Muscle of arm (tissue), 12 donors: Measurements from ENCODE around the gene GSS. TPM values are rescaled to one million over a fixed set of nuclear protein-coding genes. Genes with fewer than 3 reads are reported as not detected.

Experiments
- DNase-seq: peaks from one replicate; pipeline ENCODE4 v3.0.0-alpha.2; 2013
- polyA plus RNA-seq, 12 donors: library from polyadenylated mRNA; unstranded; fragments of 120-200 nt; gene quantifications; one replicate each; pipeline ENCODE4 v1.2.1, GENCODE V29; 2013; ENCODE audit not compliant: insufficient read length in 12 of 12

GSS gene
- polyA plus RNA-seq, 12 donors: 22.6 to 38.8 (median 28.8) TPM; not detected in 1

DNA sequence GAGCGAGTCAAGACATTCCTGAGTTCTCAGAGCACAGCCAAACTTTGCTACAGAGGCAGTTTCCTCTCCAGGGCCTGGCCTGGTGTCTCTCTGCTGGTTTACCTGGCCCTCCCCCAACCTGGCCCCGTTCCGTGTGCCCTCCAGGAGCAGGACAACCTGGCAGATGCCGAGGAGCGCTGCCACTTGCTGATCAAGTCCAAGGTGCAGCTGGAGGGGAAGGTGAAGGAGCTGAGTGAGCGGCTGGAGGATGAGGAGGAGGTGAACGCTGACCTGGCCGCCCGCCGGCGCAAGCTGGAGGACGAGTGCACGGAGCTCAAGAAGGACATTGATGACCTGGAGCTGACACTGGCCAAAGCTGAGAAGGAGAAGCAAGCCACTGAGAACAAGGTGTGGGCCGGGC is 39.6 kb upstream of the GSS start:
- DNase-seq: no peak

DNA sequence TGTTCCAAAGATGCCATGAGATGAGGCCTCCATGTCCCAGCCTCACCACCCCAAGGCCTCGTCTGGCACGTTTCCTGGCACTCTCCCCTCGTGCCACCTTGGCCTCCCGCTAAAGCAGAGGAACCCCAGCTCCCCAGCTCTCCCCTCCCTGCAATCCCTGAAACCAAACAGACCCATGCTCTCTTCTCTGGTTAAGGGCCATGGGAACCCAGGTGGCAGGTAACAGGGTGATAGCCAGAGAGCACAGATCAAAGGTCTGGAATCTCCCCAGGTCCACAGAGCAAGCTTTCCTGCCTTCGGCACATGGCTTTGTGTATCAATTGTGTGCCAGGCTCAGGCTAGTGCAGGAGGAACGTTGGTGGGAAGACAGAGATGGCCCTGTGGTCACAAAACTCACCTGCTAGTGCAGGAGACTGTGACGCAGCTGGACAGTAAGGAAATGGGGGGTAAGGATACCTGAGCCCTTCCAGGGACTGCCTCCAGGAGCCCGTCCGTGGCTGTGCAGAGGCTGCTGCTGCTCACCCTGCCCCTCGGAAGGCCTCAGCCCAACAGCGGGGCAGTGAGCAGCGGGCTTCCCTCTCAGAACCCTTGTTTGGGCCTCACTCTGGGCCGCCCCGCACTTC is 39.0 kb upstream of the GSS start:
- DNase-seq: no peak

DNA sequence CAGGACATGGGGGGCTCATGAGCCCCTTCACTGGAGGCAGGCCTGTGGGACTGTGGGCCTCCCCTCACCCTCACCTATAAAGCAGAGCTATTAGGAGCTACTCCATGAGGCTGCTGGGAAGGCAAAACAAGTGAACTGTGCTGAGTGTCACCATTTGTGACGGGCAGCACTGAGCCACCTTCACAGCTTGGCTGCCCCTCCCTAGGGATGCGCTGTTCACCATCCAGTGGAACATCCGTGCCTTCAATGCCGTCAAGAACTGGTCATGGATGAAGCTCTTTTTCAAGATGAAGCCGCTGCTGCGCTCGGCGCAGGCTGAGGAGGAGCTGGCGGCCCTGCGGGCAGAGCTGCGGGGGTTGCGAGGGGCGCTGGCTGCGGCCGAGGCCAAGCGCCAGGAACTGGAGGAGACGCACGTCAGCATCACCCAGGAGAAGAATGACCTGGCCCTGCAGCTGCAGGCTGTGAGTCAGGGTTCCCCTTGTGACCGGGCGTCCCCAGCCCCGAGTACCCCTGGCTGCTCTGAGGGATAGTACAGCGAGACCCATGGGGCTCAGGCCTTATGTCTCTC is 38.4 kb upstream of the GSS start:
- DNase-seq: no peak

DNA sequence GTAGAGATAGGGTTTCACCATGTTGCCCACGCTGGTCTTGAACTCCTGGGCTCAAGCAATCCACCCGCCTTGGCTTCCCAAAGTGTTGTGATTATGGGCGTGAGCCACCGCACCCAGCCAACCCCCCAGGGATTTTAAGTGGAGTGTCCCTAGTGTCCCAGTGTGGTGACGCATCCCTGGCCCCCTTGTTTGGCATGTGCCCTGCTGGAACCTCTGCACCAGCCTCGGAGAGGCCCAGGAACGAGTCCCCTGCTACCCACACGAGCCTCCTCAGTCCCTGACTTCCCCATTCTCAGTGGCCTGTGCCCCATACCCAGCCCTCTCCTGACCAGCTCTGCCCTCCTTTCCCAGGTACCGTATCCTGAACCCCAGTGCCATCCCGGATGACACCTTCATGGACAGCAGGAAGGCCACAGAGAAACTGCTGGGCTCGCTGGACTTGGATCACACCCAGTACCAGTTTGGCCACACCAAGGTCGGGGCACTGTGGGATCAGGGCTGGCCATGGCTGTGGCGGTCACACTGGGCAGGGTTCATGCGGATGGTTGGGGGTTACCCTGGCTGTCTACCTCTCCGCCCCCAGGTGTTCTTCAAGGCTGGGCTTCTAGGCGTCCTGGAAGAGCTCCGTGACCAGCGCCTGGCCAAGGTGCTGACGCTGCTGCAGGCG is 37.3 kb upstream of the GSS start:
- DNase-seq: no peak

DNA sequence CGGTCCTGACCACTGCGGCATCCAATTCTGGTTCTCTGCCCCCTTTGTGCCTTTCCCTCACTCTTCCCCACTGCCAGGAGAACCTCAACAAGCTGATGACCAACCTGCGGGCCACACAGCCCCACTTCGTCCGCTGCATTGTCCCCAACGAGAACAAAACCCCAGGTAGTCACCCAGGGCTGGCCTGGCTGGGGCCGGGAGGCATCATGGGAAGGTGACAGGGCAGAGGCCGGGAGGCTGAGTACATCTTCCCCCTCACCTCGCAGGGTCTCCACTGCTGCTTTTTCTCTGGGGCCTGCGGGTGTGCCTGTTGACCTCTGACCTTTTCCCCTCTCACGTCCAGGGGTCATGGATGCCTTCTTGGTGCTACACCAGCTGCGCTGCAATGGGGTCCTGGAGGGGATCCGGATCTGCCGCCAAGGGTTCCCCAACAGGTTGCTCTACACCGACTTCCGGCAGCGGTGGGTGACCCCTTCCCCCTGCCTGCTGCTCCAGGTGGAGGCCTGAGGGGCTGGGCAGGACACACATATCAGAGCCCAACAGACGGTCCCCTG is 35.1 kb upstream of the GSS start:
- no peak for DNase-seq

DNA sequence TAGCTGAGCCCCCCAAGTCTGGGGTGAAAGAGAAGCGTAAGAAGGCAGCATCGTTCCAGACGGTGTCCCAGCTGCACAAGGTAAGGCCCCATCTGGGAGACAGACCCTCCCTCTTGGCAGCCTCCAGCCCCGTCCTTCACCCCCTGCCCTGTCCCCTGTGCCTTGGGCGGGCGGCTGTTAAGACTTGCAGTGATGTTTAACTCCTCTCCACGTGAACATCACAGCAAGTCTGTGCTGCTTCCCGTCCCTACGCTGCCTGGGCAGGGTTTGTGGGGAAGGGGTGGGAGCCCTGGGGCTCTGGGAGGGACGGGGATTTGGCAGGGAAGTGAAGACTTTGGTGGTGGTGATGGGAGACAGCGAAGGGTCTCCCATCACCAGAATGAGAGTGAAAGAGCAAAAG is 34.6 kb upstream of the GSS start:
- DNase-seq: no peak

DNA sequence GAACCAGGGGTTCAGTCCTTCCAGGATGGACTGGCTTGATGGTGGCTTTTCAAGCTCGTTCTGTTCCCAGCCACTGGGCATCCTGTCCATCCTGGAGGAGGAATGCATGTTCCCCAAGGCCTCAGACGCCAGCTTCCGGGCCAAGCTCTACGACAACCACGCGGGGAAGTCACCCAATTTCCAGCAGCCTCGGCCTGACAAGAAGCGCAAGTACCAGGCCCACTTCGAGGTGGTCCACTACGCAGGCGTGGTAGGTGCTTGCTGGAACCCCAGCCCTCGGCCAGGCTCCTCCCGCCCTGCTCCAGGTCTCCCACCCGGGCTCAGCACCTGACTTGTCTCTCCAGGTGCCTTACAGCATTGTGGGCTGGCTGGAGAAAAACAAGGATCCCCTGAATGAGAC is 34.1 kb upstream of the GSS start:
- DNase-seq: no peak

DNA sequence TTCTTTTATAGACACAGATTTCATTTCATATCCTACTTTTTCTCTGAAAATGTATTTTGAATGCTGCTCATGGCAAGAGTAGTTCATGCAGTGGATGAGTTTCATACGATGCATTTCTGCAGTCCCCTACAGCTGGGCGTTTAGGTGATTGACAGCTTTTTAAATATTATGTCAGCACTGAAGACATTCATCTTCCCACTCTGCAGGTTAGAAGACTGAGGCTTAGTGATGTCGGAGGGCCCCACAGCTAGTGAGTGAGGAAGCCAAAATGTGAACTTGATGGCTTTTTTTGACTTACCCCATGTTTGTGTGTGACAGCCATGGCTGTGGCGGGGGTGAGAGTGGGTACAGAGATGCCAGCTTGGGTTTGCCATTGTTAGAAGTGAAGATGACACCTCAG is 33.5 kb upstream of the GSS start:
- DNase-seq: no peak

DNA sequence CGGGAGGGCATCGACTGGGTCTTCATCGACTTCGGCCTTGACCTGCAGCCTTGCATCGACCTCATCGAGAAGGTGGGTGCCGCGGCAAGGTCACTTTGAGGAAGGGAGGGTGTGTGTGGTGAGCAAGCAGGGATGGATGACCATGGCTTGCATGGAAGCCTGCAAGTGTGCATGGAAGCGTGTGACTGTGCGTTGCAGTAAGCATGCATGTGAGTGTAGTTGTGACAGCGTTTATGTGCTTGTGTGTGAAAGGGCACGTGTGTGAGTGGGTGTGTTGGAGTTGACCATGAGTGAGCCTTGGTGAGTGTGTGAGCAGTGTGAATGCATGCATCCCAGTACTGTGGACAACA is 32.6 kb upstream of the GSS start:
- DNase-seq: no peak

DNA sequence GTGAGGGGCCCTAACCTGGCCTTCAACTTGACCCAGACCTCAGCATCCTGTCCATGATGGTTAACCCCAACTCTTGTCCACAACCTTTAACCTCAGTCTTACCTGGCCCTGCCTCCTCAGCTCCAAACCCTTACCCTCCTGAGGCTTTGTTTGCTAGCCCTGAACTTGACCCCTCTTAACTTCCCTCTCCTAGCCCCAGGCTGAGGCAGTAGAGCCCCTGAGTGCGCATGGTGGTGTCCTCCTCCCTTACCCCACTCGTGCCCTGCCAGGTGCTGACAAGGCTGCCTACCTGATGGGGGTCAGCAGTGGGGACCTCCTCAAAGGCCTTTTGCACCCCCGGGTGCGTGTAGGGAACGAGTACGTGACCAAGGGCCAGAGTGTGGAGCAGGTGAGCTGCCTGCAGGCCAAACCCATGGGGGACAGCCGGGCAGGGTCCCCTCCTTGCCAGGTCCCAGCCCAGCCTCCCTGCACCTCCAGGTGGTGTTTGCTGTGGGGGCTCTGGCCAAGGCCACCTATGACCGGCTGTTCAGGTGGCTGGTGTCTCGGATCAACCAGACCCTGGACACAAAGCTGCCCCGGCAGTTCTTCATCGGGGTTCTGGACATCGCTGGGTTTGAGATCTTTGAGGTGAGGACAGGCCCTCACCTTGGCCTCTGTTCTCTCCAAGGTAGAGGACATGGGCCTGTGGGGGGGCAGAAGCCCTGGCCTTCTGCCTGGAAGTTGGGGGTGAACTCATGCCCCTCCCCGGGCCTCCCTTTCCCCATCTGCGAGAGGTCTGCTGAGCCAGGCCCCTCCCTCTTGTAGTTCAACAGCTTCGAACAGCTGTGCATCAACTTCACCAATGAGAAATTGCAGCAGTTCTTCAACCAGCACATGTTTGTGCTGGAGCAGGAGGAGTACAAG is 31.9 kb upstream of the GSS start:
- no peak for DNase-seq

DNA sequence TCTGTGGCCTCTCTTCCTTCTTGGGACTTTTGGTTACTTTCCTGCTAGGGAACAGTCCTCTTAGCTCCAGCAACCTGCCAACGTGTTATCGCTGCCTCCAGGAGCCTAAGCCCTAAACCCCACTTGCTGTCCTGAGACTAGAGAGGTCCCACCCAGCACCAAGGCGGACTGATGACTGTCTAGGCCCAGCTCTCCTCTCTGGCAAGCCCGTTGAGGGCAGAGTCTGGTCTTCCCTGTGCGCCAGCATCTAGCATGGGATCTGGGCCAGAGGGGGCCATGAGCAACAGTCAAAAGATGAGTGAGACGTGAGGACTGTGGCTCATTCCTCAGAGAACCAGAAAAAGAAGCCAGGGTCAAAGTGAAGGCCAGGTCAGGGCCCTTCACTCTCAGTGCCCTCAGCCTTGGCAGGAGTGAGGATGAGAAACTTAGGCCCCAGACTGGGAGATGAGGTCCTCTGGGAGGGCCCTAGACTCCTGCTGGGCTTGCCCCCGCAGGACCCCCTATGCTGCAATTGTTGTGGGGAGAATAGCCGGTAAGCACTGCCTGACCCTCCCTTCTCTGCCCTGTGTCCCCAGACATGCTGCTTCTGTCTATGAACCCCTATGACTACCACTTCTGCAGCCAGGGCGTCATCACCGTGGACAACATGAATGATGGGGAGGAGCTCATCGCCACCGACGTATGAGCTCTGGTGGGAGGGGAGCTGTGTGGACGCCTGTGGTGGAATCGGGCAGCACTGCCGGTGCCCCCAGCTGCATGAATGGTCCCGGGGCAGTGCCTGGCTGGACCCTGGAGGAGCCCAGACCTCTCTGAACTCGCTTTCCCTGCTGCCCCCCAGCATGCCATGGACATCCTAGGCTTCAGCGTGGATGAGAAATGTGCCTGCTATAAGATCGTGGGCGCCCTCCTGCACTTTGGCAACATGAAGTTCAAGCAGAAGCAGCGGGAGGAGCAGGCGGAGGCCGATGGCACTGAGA is 31.0 kb upstream of the GSS start:
- DNase-seq: no peak

DNA sequence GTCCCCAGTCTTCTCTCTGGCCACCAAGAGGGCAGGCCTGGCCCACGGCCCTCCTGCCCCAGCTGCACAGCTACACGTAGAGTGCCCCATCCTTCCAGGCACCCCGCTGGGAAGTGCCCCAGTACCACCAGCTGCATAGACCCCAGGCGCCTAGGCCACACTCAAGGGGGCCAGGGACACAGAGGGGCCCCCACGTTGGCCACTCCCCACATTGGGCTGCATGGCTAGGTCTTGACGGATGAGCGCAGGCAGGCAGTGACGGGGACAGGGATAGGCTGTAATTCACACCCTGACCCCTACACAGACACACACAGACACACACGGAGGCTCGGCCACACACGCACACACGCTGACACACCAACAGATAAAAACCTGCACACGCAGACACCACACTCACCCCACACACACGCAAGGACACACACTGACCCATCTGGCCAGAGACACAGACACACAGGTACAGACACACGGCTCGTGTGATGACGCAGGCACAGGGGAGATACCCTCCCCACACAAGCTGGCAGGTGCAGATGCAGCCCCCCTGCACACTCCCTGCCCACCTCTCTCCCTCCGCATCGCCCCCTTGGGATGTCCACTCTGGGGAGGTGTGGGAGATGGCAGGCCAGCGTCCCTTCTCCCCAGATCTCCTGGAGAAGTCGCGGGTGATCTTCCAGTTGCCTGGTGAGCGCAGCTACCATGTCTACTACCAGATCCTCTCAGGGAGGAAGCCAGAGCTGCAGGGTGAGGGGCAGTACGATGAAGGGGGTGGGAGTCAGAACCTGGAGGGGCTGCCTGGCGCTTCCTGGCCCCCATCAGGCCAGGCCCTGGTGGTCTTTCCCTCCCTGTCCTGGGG is 30.1 kb upstream of the GSS start:
- no peak for DNase-seq

DNA sequence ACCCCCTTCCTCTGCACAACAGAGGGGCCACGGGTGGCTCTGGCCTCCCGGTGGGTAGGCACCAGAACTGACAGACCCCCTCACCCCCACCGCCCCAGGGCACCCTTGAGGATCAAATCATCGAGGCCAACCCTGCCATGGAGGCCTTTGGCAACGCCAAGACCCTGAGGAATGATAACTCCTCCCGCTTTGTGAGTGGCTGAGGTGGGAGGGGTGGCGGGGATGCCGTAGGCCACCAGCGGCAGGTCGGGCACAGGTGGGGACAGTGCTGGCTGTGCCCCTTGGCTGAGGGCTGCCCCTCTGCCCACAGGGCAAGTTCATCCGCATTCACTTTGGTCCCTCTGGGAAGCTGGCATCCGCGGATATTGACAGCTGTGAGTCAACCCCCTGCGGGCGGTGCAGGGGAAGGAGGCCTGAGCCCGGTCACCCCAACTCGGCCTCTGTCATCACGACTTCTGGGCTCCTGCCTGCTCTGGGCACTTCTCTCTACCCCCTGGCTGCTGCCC is 29.2 kb upstream of the GSS start:
- DNase-seq: no peak

DNA sequence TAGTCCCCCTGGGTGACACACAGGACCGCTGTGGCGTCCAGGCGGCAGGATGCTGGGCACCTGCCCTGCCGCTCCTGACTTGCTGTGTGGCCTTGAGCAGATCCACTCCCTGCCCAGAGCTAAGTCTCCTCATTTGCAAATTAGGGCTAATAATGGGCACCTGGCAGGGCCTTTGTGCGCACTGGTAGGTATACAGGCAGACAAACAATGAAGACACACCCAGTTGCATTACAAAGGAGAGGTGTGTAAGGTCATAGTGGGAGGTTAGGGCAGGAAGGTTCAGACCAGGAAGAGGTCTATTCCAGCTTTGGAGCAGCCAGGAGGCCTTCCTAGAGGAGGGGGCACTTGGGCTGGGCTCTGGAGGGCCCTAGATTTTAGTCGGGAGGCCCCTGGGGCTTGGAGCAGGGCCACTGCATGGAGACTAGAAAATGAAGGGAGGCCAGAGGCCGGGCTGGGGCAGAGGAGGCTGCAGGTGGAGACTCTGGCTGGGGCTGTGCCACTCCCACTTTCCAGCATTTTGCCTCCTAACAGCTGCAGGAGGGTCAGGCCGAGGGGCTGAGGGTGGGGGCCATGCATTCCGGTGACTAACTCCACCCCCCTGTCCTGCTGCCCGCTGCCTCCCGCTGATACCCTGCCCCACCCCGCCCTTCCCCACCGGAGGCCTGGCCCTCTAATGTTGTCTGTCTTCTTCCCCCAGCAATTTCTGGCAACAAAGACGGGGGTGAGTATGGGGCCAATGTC is 28.6 kb upstream of the GSS start:
- DNase-seq: no peak

DNA sequence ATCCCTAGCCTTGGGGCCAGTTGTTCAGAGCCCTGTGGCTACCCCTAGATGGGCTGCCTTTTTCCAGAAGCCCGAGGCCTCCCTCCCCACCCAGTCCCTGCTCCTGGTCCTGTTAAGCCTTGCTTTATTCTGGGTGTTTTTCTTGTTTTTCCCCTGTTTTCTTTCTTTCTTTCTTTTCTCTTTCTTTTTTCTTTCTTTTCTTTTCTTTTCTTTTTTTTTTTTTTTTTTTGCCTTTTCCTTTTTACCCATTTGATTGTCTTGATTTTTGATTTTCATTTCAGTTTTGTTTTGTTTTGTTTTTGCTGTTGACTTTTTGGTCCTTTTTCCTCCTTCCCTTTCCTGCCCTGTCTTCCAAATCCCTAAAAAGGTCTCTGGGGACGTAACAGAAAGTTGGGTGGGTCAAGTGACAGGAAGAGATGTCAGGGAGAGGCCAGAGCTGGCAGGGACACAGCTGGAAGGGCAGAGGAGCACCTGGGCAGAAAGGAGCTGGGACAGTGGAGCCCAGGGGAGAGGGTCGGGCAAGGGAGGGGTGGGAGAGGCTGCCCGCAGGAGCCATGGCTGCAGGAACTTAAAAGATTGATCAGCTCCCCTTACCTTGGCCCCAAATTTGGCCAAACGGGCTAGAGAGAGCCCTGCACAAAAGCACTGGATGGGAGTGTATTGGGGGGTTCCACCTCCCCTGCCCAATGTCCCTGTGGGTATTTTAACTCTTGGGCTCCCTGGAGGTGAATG is 27.6 kb upstream of the GSS start:
- DNase-seq: no peak

DNA sequence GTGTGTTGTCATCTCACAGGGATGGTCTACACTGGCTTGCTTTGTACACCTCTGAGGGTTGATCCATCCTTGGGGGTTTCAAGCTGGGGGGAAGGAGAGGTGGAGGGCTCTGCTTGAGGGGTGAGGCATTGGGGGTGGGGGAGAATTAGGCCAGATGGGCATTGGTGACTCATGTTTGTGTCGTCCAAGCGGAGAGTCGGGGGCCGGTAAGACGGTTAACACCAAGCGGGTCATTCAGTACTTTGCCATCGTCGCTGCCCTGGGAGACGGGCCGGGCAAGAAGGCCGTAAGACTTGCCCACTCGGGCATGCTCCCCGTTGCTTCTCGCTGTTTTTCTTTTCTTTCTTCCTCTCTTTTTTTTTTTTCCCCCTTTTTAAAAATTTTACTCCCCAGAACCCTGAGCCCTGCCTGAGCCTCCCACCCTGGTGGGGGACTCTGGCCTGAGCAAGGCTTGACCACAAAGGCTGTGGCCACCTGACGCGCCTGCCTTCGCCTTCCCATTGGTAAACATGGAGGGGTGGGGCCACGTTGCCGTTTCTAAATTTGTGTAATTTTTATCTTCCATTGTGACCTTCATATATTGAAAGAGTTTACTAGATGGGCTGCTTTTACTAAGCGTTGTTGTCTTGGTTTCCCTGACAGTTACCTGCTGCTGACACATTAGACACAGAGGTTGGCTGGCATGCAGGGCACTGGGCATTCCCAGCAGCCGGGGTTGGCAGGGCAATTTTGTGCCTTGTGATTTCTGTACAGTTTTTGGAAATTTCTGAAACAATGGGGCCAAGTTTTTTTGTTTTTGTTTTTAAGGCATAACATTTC is 26.9 kb upstream of the GSS start:
- no peak for DNase-seq

DNA sequence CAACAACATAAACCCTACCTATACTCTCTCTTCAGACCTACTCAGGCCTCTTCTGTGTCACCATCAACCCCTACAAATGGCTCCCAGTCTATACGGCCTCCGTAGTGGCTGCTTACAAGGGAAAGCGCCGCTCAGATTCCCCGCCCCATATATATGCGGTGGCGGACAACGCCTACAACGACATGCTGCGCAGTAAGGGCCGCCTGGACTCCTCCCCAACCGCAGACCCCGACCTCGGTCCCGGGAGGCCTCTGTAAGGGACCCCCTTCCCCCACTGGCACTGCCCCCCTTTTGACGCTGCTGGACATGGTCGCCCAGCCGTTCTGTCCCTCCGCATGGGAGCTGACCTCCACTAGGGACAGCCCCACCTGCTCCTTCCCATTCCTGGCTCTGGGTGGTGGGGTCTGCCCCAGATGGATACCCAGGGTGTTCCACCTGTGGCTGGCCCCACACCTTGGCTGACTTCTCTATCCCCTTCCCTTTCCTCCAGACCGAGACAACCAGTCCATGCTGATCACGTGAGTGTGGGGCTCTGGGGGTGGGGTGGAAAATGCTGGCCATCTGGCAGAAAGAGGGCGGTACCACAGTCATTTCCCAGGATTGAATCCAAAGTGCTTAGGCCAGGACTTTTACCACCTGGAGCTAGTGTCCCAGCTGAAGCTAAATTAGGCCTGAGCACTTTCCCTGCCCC is 25.1 kb upstream of the GSS start:
- no peak for DNase-seq
